GM19468 (cell line): ENCODE measurements around the gene SSBP3.
"Not testable (repeated sequence)": the region's sequence is repeated elsewhere in the genome, so short reads cannot be mapped to it uniquely, and the experiment has no call there.

Experiments
- ATAC-seq: cut with Tn5 transposase; IDR thresholded peaks from one replicate; pipeline ENCODE4 v1.9.1; 2021; ENCODE audit warnings: mild to moderate bottlenecking, moderate library complexity, moderate number of reproducible peaks; ENCODE audit not compliant: unreplicated experiment; ENCODE audit errors: extremely low read depth

The SSBP3 gene

GRCh38 chr1:54396261-54396933 is 9.8 kb downstream of the SSBP3 start:
- ATAC-seq = no peak

- no peak for ATAC-seq
Measured at GRCh38 chr1:54395281-54395934, 10.8 kb downstream of the SSBP3 start.

- no peak for ATAC-seq
Measured at GRCh38 chr1:54394104-54394503, 12.1 kb downstream of the SSBP3 start.

- ATAC-seq = no peak
Measured at GRCh38 chr1:54392401-54392800, 13.8 kb downstream of the SSBP3 start.

- no peak for ATAC-seq
Measured at GRCh38 chr1:54391450-54392209, 14.6 kb downstream of the SSBP3 start.

GRCh38 chr1:54390655-54391054 is 15.5 kb downstream of the SSBP3 start:
- ATAC-seq = no peak

- not testable (repeated sequence) for ATAC-seq
Measured at GRCh38 chr1:54389608-54390007, 16.6 kb downstream of the SSBP3 start.

- ATAC-seq = no peak
Measured at GRCh38 chr1:54387419-54387818, 18.8 kb downstream of the SSBP3 start.

GRCh38 chr1:54385727-54386022 is 20.5 kb downstream of the SSBP3 start:
- ATAC-seq = no peak

- ATAC-seq = no peak
Measured at GRCh38 chr1:54384918-54385726, 21.1 kb downstream of the SSBP3 start.

- ATAC-seq = no peak
Measured at GRCh38 chr1:54384471-54384870, 21.7 kb downstream of the SSBP3 start.

GRCh38 chr1:54381524-54381923 is 24.7 kb downstream of the SSBP3 start:
- no peak for ATAC-seq

- ATAC-seq = no peak
Measured at GRCh38 chr1:54380290-54380882, 25.8 kb downstream of the SSBP3 start.

- ATAC-seq = no peak
Measured at GRCh38 chr1:54379555-54380289, 26.5 kb downstream of the SSBP3 start.

- ATAC-seq = no peak
Measured at GRCh38 chr1:54378874-54379554, 27.2 kb downstream of the SSBP3 start.

- ATAC-seq = no peak
Measured at GRCh38 chr1:54378157-54378873, 27.9 kb downstream of the SSBP3 start.

GRCh38 chr1:54377040-54377691 is 29.0 kb downstream of the SSBP3 start:
- ATAC-seq = no peak
